ENCODE measurements around the gene SLC25A46.
"Not testable (repeated sequence)": the region's sequence is repeated elsewhere in the genome, so short reads cannot be mapped to it uniquely, and the experiment has no call there.

- TF ChIP-seq POLR2A, CTCF (IDR thresholded peaks at IDR 0.05): not testable (repeated sequence)
Observed at GRCh38 chr5:110731499-110731898, 7.3 kb upstream of the SLC25A46 start.
